Astrocyte of the spinal cord (primary cell): ENCODE measurements around the gene LNP1.

ENCODE experiments used
- DNase-seq: peaks from one replicate; pipeline ENCODE4 v3.0.0; 2011; ENCODE audit warnings: low read depth, low spot score
- H3K4me3 ChIP-seq: 2 replicates; pipeline ENCODE4 v1.5.1; 2011; ENCODE audit warnings: low read depth, mild to moderate bottlenecking, low read length, moderate library complexity
- in situ Hi-C: cut with HindIII; loops from 2 replicates; pipeline ENCODE4 v1.10.0; 2017; ENCODE audit warnings: low sequenced_read_pairs
- TF ChIP-seq, protein P1 (sequence below): IDR thresholded peaks from 2 replicates; pipeline ENCODE4 v1.5.1; 2012; ENCODE audit warnings: low read depth, mild to moderate bottlenecking, low read length, inconsistent platforms

The LNP1 gene

DNA sequence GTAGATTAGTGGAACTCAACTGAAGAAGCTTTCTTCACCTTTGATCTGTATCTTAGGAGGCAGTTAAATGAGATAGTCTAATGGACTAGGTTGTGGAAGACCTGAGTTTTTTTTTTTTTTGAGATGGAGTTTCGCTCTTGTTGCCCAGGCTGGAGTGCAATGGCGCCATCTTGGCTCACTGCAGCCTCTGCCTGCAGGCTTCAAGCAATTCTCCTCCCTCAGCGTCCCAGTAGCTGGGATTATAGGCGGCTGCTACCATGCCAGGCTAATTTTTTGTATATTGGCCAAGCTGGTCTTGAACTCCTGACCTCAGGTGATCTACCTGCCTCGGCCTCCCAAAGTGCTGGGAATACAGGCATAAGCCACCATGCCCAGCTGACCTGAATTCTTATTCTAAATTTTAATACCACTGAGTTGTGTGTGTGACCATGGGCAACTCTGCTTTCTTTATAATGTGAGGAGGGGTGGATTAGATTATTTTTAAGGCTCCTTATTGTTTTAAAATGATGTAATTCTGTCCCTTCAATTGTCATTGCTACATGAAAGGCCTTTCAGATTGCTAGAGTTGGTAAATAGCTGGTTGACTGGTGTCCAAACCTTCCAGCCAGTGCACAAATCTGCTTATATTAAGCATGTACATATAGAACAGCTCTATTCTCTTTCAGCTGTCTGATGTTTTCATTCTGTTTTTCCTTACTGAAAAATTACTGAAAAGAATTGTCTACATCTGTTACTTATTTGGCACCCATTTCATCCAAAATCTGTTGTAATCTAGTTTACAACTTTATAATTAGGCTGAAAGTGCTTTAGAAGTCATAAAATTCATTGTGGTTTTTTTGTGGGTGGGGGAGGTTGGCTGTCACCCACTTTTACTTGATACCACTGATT, 2.3 kb downstream of the LNP1 start:
- in situ Hi-C loops = no loop called here

DNA sequence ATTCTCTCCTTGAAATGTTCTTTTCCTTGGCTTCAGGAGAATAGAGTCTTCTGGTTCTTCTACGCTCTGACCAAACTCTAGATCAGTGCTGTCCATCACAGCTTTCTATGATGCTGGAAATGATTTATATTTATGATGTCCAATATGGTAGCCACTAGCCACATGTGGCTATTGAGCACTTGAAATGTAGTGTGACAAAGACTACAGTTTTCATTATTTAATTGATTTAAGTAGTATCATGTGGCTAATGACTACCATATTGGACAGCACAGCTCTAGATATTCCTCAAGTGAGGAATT, 2.9 kb downstream of the LNP1 start:
- in situ Hi-C loops = no loop called here
- no peak for DNase-seq
- TF ChIP-seq, protein P1, sequence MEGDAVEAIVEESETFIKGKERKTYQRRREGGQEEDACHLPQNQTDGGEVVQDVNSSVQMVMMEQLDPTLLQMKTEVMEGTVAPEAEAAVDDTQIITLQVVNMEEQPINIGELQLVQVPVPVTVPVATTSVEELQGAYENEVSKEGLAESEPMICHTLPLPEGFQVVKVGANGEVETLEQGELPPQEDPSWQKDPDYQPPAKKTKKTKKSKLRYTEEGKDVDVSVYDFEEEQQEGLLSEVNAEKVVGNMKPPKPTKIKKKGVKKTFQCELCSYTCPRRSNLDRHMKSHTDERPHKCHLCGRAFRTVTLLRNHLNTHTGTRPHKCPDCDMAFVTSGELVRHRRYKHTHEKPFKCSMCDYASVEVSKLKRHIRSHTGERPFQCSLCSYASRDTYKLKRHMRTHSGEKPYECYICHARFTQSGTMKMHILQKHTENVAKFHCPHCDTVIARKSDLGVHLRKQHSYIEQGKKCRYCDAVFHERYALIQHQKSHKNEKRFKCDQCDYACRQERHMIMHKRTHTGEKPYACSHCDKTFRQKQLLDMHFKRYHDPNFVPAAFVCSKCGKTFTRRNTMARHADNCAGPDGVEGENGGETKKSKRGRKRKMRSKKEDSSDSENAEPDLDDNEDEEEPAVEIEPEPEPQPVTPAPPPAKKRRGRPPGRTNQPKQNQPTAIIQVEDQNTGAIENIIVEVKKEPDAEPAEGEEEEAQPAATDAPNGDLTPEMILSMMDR = no peak
- H3K4me3 ChIP-seq = no peak overlapping the region

More for the DNA sequence above, 2.3 kb downstream of the LNP1 start:
- DNase-seq = peak; percentile 20
- peak overlapping the region; percentile 79 for H3K4me3 ChIP-seq
- TF ChIP-seq, protein P1 = no peak

DNA sequence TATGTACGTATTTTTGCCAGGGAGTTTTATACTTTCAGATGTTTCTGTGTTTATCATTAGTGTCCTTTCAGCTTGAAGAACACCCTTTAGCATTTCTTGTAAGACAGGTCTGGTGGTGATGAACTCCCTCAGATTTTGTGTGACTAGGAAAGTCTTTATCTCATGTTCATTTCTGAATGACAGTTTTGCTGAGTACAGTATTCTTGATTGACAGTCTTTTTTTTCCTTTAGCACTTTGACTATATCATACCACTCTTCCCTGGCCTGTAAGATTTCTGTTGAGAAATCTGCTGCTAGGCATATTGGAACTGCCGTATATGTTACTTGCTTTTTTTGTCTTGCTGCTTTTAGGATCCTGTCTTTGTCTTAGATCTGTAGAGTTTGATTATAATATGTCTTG, 5.8 kb downstream of the LNP1 start:
- H3K4me3 ChIP-seq = no peak overlapping the region
- TF ChIP-seq, protein P1 = no peak
- in situ Hi-C loops = no loop called here
- no peak for DNase-seq

DNA sequence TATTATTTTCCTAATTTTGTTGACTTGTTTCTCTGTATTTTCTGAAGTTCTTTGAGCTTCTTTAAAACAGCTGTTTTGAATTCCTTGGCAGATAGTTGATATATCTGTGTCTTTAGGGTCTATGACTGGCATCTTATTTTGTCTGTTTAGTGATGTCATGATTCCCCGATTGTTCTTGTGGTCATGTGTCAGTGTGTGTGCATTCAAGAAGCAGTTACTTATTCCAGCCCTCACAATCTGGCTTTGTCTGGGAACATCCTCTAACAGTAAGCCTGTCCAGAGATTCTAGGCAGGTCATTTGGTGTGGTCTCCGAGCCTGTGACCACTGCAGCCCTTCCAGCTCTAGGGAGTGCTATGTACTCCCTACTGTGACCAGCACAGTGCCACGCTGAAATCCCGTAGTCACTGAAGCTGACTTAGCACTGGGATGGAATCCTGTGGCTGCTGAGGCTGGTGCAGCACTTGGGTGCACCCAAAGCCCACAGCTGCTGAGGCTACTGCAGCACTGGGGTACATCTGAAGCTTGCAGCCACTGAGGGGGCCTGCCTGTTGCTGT, 6.7 kb downstream of the LNP1 start:
- DNase-seq = no peak
- in situ Hi-C loops = no loop called here
- H3K4me3 ChIP-seq = no peak overlapping the region
- TF ChIP-seq, protein P1 = no peak

DNA sequence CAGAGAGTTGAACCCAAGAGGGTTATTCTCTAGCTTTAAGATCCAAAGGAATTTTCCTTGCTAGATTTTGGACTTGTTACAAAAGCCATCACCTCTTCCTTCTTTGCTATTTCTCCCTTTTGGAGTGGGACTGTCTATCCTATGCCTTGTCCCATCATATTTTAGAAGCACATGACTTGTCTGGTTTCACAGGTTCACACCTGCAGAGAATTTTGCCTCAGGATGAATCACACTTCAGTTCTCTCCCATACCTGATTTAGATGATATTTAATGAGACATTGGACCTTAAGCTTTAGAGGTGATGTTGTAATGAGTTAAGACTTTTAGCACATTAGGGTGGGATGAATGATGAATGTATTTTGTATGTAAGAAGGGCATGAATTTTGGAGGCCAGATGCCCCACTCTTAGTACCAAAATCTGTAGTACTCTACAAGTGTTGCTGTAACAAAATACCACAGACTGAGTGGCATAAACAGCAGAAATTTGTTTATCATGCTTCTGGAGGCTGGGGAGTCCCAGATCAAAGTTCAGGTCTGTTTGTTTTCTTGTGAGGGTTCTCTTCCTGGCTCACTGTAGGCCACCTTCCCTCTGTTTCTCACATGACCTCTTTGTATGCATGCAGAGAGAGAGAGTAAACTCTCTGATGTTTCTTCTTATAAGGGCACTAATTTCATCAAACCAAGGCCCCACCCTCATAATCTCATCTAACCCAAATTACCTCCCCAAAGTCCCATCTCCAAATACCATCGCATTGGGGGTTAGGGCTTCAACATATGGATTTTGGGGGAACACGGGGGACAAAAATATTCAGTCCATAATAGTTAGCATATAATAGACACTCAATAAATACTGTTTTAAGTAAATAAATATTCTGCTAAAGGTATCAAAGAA, 10.0 kb downstream of the LNP1 start:
- in situ Hi-C loops = no loop called here
- TF ChIP-seq, protein P1 = no peak
- no peak for DNase-seq
- no peak overlapping the region for H3K4me3 ChIP-seq

DNA sequence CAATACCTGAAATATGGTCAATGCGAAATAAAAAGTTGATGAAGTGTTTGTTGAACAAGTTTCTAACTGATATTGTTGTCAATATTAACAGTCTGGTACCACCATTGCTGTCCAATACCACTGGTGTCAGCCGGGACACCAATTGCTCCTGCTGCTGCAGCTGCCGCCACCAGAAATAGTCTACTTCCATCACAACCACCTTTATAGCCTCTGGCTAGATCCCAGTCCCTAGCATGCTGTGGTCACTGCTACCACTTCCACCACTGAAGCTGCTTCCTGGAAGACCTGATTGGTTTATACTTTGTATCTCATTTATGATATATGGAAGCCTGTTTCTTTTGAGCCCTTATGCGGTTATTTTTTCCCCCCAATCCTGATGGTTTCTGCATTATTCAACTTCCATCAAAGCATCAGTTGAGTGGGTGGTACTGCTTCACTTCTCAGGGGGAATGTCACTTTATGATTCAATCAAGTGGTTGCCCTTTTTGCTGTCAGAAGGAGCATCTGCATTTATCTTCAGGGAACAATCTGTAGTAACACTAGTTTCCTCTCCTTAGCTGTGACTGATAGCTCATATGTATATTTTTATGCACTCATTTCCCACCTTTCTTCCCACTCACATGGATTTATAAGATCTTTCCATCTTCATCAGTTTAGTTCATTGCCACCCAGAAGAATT, 11.7 kb downstream of the LNP1 start:
- TF ChIP-seq, protein P1 = no peak
- no peak for DNase-seq
- no peak overlapping the region for H3K4me3 ChIP-seq
- in situ Hi-C loops = no loop called here
